Nephron progenitor cell (in vitro differentiated cells): ENCODE results near the gene SLC29A3.

ENCODE experiments used
- DNase-seq: peaks from one replicate; pipeline ENCODE4 v3.0.0; 2021
- H3K27ac Mint-ChIP-seq: 2 replicates; pipeline ENCODE4 v1.8.0; 2021; ENCODE audit warnings: mild to moderate bottlenecking, moderate library complexity, mixed read lengths
- H3K27me3 Mint-ChIP-seq: 2 replicates; pipeline ENCODE4 v1.8.0; 2021; ENCODE audit warnings: mild to moderate bottlenecking, low read depth, mixed read lengths; ENCODE audit not compliant: poor library complexity
- H3K36me3 Mint-ChIP-seq: 2 replicates; pipeline ENCODE4 v1.8.0; 2021; ENCODE audit warnings: low read depth, mixed read lengths
- H3K4me1 Mint-ChIP-seq: 2 replicates; pipeline ENCODE4 v1.8.0; 2021; ENCODE audit warnings: mixed read lengths
- H3K4me3 Mint-ChIP-seq: 2 replicates; pipeline ENCODE4 v1.8.0; 2021; ENCODE audit warnings: mild to moderate bottlenecking, moderate library complexity, mixed read lengths
- H3K9me3 Mint-ChIP-seq: 2 replicates; pipeline ENCODE4 v1.8.0; 2021; ENCODE audit warnings: mild to moderate bottlenecking, moderate library complexity, mixed read lengths
- TF ChIP-seq, protein P1 (sequence below): fragments of 200-600 bp; sonication (generic); IDR thresholded peaks from 2 replicates; pipeline ENCODE4 v1.5.0; 2021; ENCODE audit warnings: antibody characterized with exemption

Gene SLC29A3

DNA sequence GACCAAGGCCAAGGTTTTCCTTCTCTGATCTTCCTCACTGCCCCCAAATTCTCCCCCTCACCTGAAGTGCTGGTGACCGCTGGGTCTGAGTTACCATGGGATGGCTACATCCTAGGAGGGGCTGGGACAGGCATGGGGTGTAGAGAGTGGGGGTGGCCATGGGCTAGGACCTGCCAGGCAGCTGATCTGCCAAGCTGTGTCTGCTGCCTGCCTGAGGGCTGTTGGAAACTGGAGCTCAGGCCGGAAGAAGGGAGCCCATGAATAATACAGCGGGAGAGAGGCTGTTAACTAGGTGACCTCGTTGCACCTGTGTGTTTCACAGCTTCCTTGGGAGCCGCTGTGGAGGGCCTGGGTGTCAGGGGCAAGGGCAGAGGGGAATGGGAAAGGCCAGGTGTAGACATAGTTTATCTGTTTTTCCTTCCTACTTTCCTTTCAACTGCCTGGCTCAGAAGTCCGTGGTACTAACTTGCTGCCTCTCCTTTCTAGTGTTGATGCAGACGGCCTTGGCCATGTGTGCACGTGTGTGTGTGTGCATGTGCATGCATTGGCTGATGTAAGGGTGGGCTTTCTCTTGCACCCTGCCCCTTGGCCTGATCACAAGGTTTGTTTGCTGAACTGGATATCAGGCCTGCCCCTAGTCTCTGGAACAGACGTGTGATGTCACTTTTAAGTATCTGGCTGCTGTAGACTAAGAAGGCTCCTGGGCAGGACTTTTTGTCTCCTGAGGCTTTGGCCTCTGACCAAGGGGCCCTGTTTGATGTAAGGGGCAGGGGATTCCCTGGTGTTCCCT is 89.6 kb downstream of the SLC29A3 start:
- TF ChIP-seq, protein P1, sequence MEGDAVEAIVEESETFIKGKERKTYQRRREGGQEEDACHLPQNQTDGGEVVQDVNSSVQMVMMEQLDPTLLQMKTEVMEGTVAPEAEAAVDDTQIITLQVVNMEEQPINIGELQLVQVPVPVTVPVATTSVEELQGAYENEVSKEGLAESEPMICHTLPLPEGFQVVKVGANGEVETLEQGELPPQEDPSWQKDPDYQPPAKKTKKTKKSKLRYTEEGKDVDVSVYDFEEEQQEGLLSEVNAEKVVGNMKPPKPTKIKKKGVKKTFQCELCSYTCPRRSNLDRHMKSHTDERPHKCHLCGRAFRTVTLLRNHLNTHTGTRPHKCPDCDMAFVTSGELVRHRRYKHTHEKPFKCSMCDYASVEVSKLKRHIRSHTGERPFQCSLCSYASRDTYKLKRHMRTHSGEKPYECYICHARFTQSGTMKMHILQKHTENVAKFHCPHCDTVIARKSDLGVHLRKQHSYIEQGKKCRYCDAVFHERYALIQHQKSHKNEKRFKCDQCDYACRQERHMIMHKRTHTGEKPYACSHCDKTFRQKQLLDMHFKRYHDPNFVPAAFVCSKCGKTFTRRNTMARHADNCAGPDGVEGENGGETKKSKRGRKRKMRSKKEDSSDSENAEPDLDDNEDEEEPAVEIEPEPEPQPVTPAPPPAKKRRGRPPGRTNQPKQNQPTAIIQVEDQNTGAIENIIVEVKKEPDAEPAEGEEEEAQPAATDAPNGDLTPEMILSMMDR = no peak
- DNase-seq = no peak
- Mint-ChIP-seq H3K27me3 (peaks cover 12% of the 10 kb centered on the region), H3K4me3 (no peak overlapping the region), H3K36me3 (no peaks in the 10 kb centered on the region), H3K4me1 (peaks cover 20% of the 10 kb centered on the region), H3K27ac (no peak overlapping the region), H3K9me3 (peaks cover 13% of the 10 kb centered on the region)

DNA sequence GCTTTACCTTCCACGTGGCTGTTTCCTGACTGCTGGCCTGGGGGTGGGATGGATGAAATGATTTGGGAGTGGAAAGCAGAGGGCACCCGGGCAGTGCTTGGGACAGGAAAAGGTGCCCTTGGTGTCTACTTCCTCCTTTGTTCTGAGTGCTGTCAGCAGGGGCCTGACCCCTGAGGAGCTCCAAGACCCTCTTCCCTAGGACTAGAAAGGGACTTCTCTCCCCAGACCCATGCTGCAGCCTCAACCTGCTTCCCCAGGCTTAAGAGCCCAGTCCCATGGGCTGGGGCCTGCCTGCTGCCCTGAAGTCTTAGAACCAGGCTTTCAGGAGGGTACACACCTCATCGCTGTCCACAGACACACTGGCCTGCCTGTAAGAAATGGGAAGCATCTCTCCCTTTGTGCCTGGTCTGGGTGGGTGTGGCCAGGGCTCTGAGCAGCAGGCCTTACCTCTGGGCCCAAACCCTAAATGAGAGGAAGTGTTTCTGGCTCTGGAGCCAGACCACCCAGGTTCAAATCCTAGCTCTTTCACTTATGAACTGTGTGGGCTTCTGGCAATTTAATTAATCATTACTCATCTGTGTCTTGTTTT is 90.6 kb downstream of the SLC29A3 start:
- DNase-seq = no peak
- H3K4me1 Mint-ChIP-seq = peaks cover 14% of the 10 kb centered on the region
- peaks cover 7% of the 10 kb centered on the region for H3K27me3 Mint-ChIP-seq
- no peak overlapping the region for H3K27ac Mint-ChIP-seq
- TF ChIP-seq, protein P1 = no peak
- H3K9me3 Mint-ChIP-seq = peaks cover 13% of the 10 kb centered on the region
- no peak overlapping the region for H3K4me3 Mint-ChIP-seq
- no peaks in the 10 kb centered on the region for H3K36me3 Mint-ChIP-seq
